HepG2 (cell line): ENCODE results near the gene FTL. TPM values are rescaled to one million over a fixed set of nuclear protein-coding genes. Genes with fewer than 3 reads are reported as not detected.
A peak's percentile ranks its signal among the peaks of the same experiment; 100 is the strongest.

Source experiments
- ATAC-seq: fragments of 200-7000 bp; cut with Tn5 transposase; 3 replicates; pipeline ENCODE4 v1.9.1; 2020; ENCODE audit warnings: mild to moderate bottlenecking, moderate library complexity
- BruUV-seq: library from RNA; stranded (reverse); fragments of 400-500 nt; replicated peaks from 2 replicates; lab custom pipeline; 2021; lab: Mats Ljungman, UMichigan
- CTCF ChIA-PET: fragments of 300-600 bp; formaldehyde crosslinking; extraction: SDS; loops from one replicate; lab custom pipeline; 2021; ENCODE audit warnings: low total read pairs, inconsistent platforms, low intra/inter-chr PET ratio; lab: Yijun Ruan, JAX
- POLR2A ChIA-PET: fragments of 350-600 bp; sonication (Branson Sonifier 250); formaldehyde crosslinking; loops from one replicate; lab custom pipeline; 2020; ENCODE audit warnings: antibody characterized with exemption, inconsistent platforms; lab: Yijun Ruan, JAX
- DNase-seq: peaks from one replicate; pipeline ENCODE4 v3.0.0-alpha.2; 2015; ENCODE audit warnings: low spot score
- FAIRE-seq: peaks from 3 replicates; lab custom pipeline; 2011; peaks lifted over from hg19 to GRCh38; lab: Jason Lieb, UNC
- H2AFZ ChIP-seq: one replicate; pipeline ENCODE4 v1.6.1; 2011; ENCODE audit warnings: low read length, inconsistent platforms
- H3K27ac ChIP-seq: fragments of 300-600 bp; 3 replicates; pipeline ENCODE4 v1.8.0; 2011; ENCODE audit warnings: mixed run types, mild to moderate bottlenecking, mixed read lengths, low read length, inconsistent platforms; ENCODE audit not compliant: insufficient read depth; ENCODE audit errors: extremely low read length
- H3K27me3 ChIP-seq, 2 experiments: fragments of 200-600 bp in 1 of 2; 2 replicates in 1 of 2; 3 replicates in 1 of 2; pipeline versions ENCODE4 v1.6.0 to v1.8.0; 2011; ENCODE audit warnings: low read length in 2 of 2, mild to moderate bottlenecking in 2 of 2, moderate library complexity in 2 of 2, inconsistent platforms in 1 of 2; ENCODE audit not compliant: insufficient read depth in 2 of 2, control insufficient read depth in 1 of 2
- H3K36me3 ChIP-seq, 2 experiments: fragments of 200-600 bp in 1 of 2; replicated peaks in 1 of 2; 2 replicates in 1 of 2; 3 replicates in 1 of 2; pipeline versions ENCODE4 v1.5.1 to v1.8.0; 2011; ENCODE audit warnings: low read length in 2 of 2, inconsistent platforms in 1 of 2; ENCODE audit not compliant: insufficient read depth in 2 of 2, control insufficient read depth in 1 of 2
- H3K4me1 ChIP-seq: 2 replicates; pipeline ENCODE4 v1.5.1; 2012; ENCODE audit warnings: low read length, inconsistent platforms; ENCODE audit not compliant: insufficient read depth
- H3K4me2 ChIP-seq: 2 replicates; pipeline ENCODE4 v1.6.0; 2011; ENCODE audit warnings: low read depth, low read length, inconsistent platforms
- H3K4me3 ChIP-seq, 3 experiments: fragments of 200-600 bp in 1 of 3; sonication (generic), shearing (Covaris generic) in 1 of 3; replicated peaks in 1 of 3; 2 replicates each; pipeline ENCODE4 v1.5.1; 2011 to 2016; ENCODE audit warnings: low read length in 3 of 3, inconsistent platforms in 2 of 3, low read depth in 2 of 3, mild to moderate bottlenecking in 2 of 3, control low read depth in 1 of 3, mixed read lengths in 1 of 3; ENCODE audit not compliant: insufficient read depth in 1 of 3
- H3K79me2 ChIP-seq: one replicate; pipeline ENCODE4 v1.6.1; 2011; ENCODE audit warnings: low read length, inconsistent platforms; ENCODE audit not compliant: insufficient read depth
- H3K9ac ChIP-seq: 2 replicates; pipeline ENCODE4 v1.6.0; 2011; ENCODE audit warnings: mild to moderate bottlenecking, low read depth, low read length, inconsistent platforms; ENCODE audit not compliant: insufficient read depth
- H3K9me3 ChIP-seq: 2 replicates; pipeline ENCODE4 v1.5.1; 2012; ENCODE audit warnings: mild to moderate bottlenecking, low read length
- H4K20me1 ChIP-seq: 2 replicates; pipeline ENCODE4 v1.6.0; 2011; ENCODE audit warnings: inconsistent platforms, mild to moderate bottlenecking, low read length, moderate library complexity; ENCODE audit not compliant: insufficient read depth
- ATRX ChIP-seq: sonication (generic); formaldehyde crosslinking; IDR thresholded peaks from 2 replicates; pipeline ENCODE4 v1.4.0; 2020; ENCODE audit warnings: missing genetic modification reagents, borderline replicate concordance
- CCDC6 ChIP-seq: sonication (generic); formaldehyde crosslinking; IDR thresholded peaks from 2 replicates; pipeline ENCODE4 v1.8.1; 2022; ENCODE audit warnings: mild to moderate bottlenecking, missing genetic modification reagents, moderate library complexity
- FOXC1 ChIP-seq: sonication (generic); formaldehyde crosslinking; IDR thresholded peaks from 2 replicates; pipeline ENCODE4 v1.8.0; 2022; ENCODE audit warnings: mild to moderate bottlenecking, missing genetic modification reagents, borderline replicate concordance
- ZBTB38 ChIP-seq: sonication (generic); formaldehyde crosslinking; IDR thresholded peaks from 2 replicates; pipeline ENCODE4 v1.5.1; 2020; ENCODE audit warnings: mild to moderate bottlenecking, missing genetic modification reagents
- ZC3H4 ChIP-seq: sonication (generic); formaldehyde crosslinking; IDR thresholded peaks from 2 replicates; pipeline ENCODE4 v1.4.0; 2020; ENCODE audit warnings: missing genetic modification reagents, borderline replicate concordance
- WGBS: methylation state at CpG from one replicate; pipeline ENCODE4 v1.1.6; 2017; ENCODE audit warnings: low lambda C conversion rate; 5-methylcytosine and 5-hydroxymethylcytosine counted together
- in situ Hi-C: cut with HindIII; loops from 2 replicates; pipeline ENCODE4 v1.10.0; 2017; ENCODE audit warnings: low pct_unique_long_range_greater_than_20kb; ENCODE audit not compliant: extremely low pct_ligation_motif_present
- intact Hi-C: fragments of 100-400 bp; cut with micrococcal nuclease; formaldehyde crosslinking; loops from one replicate; pipeline ENCODE4 v1.10.0; 2022; ENCODE audit not compliant: unreplicated experiment
- polyA plus RNA-seq, 8 experiments: library from polyadenylated mRNA; depleted of rRNA in 3 of 8; stranded (reverse) in 7 of 8; unstranded in 1 of 8; fragments of >200 nt; fragmentation: Illumina TruSeq in 4 of 8; extraction: Trizol in 4 of 8; gene quantifications; 2 replicates each; pipeline versions ENCODE4 v1.2.1 to v1.2.3, GENCODE V29; 2011 to 2016; ENCODE audit warnings: low read depth in 4 of 8, missing spikeins in 1 of 8, mixed read lengths in 1 of 8; ENCODE audit not compliant: insufficient read depth in 1 of 8
- total RNA-seq, 5 experiments: library from RNA; depleted of rRNA; stranded (reverse); fragments of >200 nt; fragmentation: Illumina TruSeq; extraction: Trizol; gene quantifications; 2 replicates each; pipeline ENCODE4 v1.2.3, GENCODE V29; 2016; ENCODE audit warnings: low read depth in 1 of 5
- TF ChIP-seq, protein P1 (sequence below): sonication (generic); formaldehyde crosslinking; IDR thresholded peaks from 2 replicates; pipeline ENCODE4 v1.5.0; 2020; ENCODE audit warnings: mild to moderate bottlenecking, missing genetic modification reagents, borderline replicate concordance
- TF ChIP-seq, protein P2 (sequence below): sonication (generic); formaldehyde crosslinking; IDR thresholded peaks from 2 replicates; pipeline ENCODE4 v1.4.0; 2020; ENCODE audit warnings: mild to moderate bottlenecking, missing genetic modification reagents

Gene FTL
- total and polyA plus RNA-seq, 2 of the 13 experiments (the other 11 are each of a cell fraction or from before 2014, with no cell fraction given): 2,721 to 8,800 TPM

DNA sequence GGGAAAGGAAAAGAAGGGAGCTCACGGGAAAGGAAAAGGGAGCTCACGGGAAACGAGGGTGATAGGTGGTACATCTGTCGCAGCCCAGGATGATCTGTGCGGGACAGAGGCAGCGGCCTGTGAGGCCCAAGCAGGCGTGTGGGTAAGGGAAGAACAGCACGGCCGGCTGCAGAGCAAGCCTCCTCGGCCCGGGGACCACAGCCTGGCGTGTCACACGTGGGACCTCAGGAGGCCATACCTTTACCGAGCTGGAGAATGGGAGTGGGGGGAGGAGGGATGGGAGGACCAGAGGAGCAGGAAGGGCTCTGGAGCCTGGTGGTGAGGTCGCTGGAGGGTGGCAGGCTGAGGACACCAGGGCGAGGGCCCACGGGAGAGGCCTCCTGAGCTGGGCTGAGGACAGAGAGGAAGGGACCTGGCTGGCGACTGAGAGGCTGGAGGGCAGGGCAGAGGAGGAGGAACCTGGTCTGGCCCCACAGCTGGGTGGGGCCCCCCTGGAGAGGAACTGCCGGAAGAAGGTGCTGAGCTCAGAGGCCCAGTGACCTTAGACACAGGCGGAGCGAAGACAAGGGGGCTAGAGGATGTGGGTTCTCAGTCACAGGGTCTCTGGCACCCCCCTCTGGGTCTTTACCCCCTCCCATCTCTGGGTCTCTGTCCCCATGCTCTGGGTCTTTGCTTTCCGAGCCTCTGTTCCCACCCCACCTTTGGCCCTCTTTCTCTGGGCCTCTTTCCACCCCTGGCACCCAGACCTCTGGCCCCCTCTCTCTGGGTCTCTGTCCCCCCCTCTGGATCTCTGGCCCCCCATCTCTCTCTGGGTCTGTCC lies 2.9 kb upstream of the FTL start (continued):
- TF ChIP-seq ATRX (CRISPR knock-in tag): 0 out of 2 replicates have a peak, but pooled peaks have one; percentile 16

DNA sequence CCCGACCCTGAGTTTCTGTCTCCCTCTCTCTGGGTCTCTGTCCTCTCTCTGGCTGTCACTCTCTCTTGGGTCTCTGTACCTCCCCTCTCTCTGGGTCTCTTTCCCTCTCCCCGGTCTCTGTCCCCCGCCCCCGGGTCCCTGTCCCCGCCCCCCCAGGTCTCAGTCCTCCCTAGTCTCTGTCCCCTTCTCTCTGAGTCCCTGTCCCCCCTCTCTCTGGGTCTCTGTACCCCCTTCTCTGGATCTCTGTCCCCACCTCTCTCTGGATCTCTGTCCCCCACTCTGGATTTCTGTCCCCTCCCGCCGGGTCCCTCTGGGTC lies 2.3 kb upstream of the FTL start:
- Histone ChIP-seq H2AFZ (no peak overlapping the region), H3K79me2 (peaks cover 25% of the 10 kb centered on the region), H3K27ac (peak overlapping the region; percentile 100), H3K9me3 (no peaks in the 10 kb centered on the region), H3K4me1 (peaks cover 67% of the 10 kb centered on the region), H3K9ac (peak overlapping the region; percentile 98), H3K36me3 (peaks cover 3 to 13% of the 10 kb centered on the region in 2 experiments), H3K4me3 (peak overlapping the region; percentile 63 to 80 (median 80); a peak in 5 of 6 replicates), H3K27me3 (no peaks in the 10 kb centered on the region; a peak in 1 of 5 replicates), H4K20me1 (peaks cover 24% of the 10 kb centered on the region), H3K4me2 (peak overlapping the region; percentile 97)
- no TSS peak for BruUV-seq
- in situ Hi-C loops: loop anchor here (5.0 kb wide), 1 partner anchor 91 kb away; the partner anchor contains the start of gene PPP1R15A
- CTCF ChIA-PET: no interaction called here
- TF ChIP-seq CCDC6 (0 out of 2 replicates have a peak, but pooled peaks have one; percentile 9), ZC3H4 (CRISPR knock-in tag) (0 out of 2 replicates have a peak, but pooled peaks have one; percentile 14), FOXC1 (no peak), ZBTB38 (no peak)
- TF ChIP-seq, protein P1, sequence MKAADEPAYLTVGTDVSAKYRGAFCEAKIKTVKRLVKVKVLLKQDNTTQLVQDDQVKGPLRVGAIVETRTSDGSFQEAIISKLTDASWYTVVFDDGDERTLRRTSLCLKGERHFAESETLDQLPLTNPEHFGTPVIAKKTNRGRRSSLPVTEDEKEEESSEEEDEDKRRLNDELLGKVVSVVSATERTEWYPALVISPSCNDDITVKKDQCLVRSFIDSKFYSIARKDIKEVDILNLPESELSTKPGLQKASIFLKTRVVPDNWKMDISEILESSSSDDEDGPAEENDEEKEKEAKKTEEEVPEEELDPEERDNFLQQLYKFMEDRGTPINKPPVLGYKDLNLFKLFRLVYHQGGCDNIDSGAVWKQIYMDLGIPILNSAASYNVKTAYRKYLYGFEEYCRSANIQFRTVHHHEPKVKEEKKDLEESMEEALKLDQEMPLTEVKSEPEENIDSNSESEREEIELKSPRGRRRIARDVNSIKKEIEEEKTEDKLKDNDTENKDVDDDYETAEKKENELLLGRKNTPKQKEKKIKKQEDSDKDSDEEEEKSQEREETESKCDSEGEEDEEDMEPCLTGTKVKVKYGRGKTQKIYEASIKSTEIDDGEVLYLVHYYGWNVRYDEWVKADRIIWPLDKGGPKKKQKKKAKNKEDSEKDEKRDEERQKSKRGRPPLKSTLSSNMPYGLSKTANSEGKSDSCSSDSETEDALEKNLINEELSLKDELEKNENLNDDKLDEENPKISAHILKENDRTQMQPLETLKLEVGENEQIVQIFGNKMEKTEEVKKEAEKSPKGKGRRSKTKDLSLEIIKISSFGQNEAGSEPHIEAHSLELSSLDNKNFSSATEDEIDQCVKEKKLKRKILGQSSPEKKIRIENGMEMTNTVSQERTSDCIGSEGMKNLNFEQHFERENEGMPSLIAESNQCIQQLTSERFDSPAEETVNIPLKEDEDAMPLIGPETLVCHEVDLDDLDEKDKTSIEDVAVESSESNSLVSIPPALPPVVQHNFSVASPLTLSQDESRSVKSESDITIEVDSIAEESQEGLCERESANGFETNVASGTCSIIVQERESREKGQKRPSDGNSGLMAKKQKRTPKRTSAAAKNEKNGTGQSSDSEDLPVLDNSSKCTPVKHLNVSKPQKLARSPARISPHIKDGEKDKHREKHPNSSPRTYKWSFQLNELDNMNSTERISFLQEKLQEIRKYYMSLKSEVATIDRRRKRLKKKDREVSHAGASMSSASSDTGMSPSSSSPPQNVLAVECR (CRISPR knock-in tag): no peak
- TF ChIP-seq, protein P2, sequence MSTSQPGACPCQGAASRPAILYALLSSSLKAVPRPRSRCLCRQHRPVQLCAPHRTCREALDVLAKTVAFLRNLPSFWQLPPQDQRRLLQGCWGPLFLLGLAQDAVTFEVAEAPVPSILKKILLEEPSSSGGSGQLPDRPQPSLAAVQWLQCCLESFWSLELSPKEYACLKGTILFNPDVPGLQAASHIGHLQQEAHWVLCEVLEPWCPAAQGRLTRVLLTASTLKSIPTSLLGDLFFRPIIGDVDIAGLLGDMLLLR (CRISPR knock-in tag): no peak
- 2% methylated on average over 7 of the region's 7 CpGs for WGBS
- peak; percentile 0; the same call in 1 of the 3 replicates for ATAC-seq
- peak; percentile 47 for DNase-seq
- intact Hi-C loops: loop anchor here (2.0 to 10.0 kb wide), 3 partner anchors 62 to 178 kb away; partner anchors contain the start of genes NUCB1 and PPP1R15A
- FAIRE-seq: no peak
- POLR2A ChIA-PET: interaction anchor here (0.6 to 2.8 kb wide), 16 partner anchors 8 to 576 kb away, joined by 3 to 35 read pairs (median 12); partner anchors contain the start of genes BAX, DHDH, GYS1 and NUCB1
